ENCODE results near the gene ENGASE. TPM values are rescaled to one million over a fixed set of nuclear protein-coding genes. Genes with fewer than 3 reads are reported as not detected.

The ENGASE gene
- polyA plus RNA-seq, 1 donor from 2014 or later: 6.4 TPM

DNA sequence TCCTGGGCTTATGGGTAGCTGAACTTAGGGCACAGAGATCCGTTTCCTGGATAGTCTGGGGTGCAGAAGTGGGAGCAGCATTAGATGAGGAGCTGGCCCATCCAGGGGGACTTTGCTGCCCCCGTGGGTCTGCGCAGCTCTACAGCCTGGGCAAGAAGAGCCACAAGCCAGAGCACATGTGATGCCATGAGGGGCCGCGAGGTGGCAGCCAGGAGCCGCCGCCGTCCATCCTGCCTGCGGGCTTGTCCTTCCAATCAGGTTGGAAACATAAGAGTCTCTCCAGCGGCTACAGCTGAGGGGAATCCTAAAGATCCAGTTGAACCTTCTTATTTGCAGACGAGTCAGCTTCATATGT, 28.8 kb upstream of the ENGASE start:
- Mint-ChIP-seq H3K27me3 (peaks cover 12% of the 10 kb centered on the region), H3K9me3 (no peaks in the 10 kb centered on the region), H3K27ac (no peak overlapping the region), H3K4me1 (peaks cover 0 to 3% (median 0%) of the 10 kb centered on the region in 3 donors), H3K36me3 (no peaks in the 10 kb centered on the region), H3K4me3 (no peak overlapping the region)

- H3K27ac Mint-ChIP-seq: no peak overlapping the region
Measured at GRCh38 chr17:79046197-79046915, 28.3 kb upstream of the ENGASE start.

DNA sequence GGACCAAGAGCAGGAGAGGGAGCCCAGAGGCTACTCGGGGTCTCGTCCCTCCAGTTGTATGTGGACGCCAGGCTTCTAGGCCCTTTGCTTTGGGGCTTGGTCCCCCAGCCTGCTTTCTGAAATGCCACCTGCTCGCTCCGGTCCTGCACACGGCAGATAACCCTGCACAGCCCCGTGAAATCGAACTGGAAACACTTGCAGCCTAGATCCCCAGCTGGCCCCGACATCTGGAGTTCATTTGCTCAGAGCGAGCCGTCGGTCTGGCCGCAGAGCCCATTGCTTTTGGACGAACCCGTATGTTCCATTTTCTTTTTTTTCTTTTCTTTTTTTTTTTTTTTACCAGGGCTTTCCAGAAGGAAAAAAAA, 27.7 kb upstream of the ENGASE start:
- Mint-ChIP-seq H3K4me3 (no peak overlapping the region), H3K27me3 (peaks cover 16% of the 10 kb centered on the region), H3K9me3 (no peaks in the 10 kb centered on the region), H3K36me3 (no peaks in the 10 kb centered on the region), H3K27ac (no peak overlapping the region), H3K4me1 (peaks cover 0 to 3% (median 0%) of the 10 kb centered on the region in 3 donors)

More at GRCh38 chr17:79046197-79046915, 28.3 kb upstream of the ENGASE start:
- Mint-ChIP-seq H3K4me1 (peaks cover 0 to 3% (median 0%) of the 10 kb centered on the region in 3 donors), H3K36me3 (no peaks in the 10 kb centered on the region), H3K9me3 (no peaks in the 10 kb centered on the region), H3K27me3 (peaks cover 16% of the 10 kb centered on the region), H3K4me3 (no peak overlapping the region)

GRCh38 chr17:79047291-79047920, 27.2 kb upstream of the ENGASE start:
- Mint-ChIP-seq H3K4me3 (no peak overlapping the region), H3K27ac (no peak overlapping the region), H3K36me3 (no peaks in the 10 kb centered on the region), H3K27me3 (peaks cover 16% of the 10 kb centered on the region), H3K4me1 (peaks cover 0 to 2% (median 0%) of the 10 kb centered on the region in 3 donors), H3K9me3 (no peaks in the 10 kb centered on the region)

DNA sequence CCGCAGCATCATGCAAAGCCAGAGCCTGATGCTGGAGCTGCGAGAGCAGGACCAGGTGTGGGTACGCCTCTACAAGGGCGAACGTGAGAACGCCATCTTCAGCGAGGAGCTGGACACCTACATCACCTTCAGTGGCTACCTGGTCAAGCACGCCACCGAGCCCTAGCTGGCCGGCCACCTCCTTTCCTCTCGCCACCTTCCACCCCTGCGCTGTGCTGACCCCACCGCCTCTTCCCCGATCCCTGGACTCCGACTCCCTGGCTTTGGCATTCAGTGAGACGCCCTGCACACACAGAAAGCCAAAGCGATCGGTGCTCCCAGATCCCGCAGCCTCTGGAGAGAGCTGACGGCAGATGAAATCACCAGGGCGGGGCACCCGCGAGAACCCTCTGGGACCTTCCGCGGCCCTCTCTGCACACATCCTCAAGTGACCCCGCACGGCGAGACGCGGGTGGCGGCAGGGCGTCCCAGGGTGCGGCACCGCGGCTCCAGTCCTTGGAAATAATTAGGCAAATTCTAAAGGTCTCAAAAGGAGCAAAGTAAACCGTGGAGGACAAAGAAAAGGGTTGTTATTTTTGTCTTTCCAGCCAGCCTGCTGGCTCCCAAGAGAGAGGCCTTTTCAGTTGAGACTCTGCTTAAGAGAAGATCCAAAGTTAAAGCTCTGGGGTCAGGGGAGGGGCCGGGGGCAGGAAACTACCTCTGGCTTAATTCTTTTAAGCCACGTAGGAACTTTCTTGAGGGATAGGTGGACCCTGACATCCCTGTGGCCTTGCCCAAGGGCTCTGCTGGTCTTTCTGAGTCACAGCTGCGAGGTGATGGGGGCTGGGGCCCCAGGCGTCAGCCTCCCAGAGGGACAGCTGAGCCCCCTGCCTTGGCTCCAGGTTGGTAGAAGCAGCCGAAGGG, 26.4 kb upstream of the ENGASE start:
- H3K27ac Mint-ChIP-seq: no peak overlapping the region

GRCh38 chr17:79048826-79049755, 25.5 kb upstream of the ENGASE start:
- no peak overlapping the region for H3K27ac Mint-ChIP-seq

More for the DNA sequence above, 26.4 kb upstream of the ENGASE start:
- no peaks in the 10 kb centered on the region for H3K36me3 Mint-ChIP-seq
- H3K9me3 Mint-ChIP-seq: peaks cover 0 to 2% (median 1%) of the 10 kb centered on the region in 3 donors
- H3K27me3 Mint-ChIP-seq: peaks cover 17% of the 10 kb centered on the region
- H3K4me3 Mint-ChIP-seq: no peak overlapping the region
- no peaks in the 10 kb centered on the region for H3K4me1 Mint-ChIP-seq

GRCh38 chr17:79049821-79050220, 24.8 kb upstream of the ENGASE start:
- H3K27ac Mint-ChIP-seq: no peak overlapping the region
- H3K4me3 Mint-ChIP-seq: no peak overlapping the region
- H3K36me3 Mint-ChIP-seq: peaks cover 4% of the 10 kb centered on the region
- peaks cover 17% of the 10 kb centered on the region for H3K27me3 Mint-ChIP-seq
- peaks cover 4 to 12% (median 4%) of the 10 kb centered on the region in 3 donors for H3K9me3 Mint-ChIP-seq
- H3K4me1 Mint-ChIP-seq: no peaks in the 10 kb centered on the region

More at GRCh38 chr17:79048826-79049755, 25.5 kb upstream of the ENGASE start:
- Mint-ChIP-seq H3K4me1 (no peaks in the 10 kb centered on the region), H3K4me3 (no peak overlapping the region), H3K27me3 (peaks cover 19% of the 10 kb centered on the region), H3K36me3 (no peaks in the 10 kb centered on the region), H3K9me3 (peaks cover under 1 to 8% (median 4%) of the 10 kb centered on the region in 3 donors)

DNA sequence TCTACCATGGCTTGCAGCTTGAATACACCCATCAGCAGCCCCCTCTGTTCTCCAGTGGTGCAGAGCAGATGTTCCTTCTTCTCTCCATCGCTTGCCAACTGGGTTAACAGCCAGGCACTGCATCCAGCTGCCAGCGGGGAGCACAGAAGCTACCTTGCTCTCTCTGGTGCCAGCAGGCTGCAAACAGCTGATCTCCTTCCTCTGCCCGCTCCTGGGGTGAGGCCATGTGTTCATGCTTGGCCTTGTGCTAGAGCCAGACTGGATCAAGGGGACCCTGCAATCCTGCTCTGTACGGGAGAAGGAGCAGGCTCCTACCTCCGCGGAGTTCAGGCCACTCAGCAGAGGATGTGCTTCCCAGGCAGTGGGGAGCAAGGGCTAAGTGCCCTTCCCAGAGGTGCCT, 24.1 kb upstream of the ENGASE start:
- peaks cover 4% of the 10 kb centered on the region for H3K36me3 Mint-ChIP-seq
- H3K4me3 Mint-ChIP-seq: no peak overlapping the region
- no peak overlapping the region for H3K27ac Mint-ChIP-seq
- H3K9me3 Mint-ChIP-seq: peaks cover 4 to 12% (median 6%) of the 10 kb centered on the region in 3 donors
- no peaks in the 10 kb centered on the region for H3K4me1 Mint-ChIP-seq
- peaks cover 19% of the 10 kb centered on the region for H3K27me3 Mint-ChIP-seq

- H3K36me3 Mint-ChIP-seq: peaks cover 4% of the 10 kb centered on the region
- H3K27ac Mint-ChIP-seq: peak overlapping the region in 1 of 3 donors; percentile 43
- no peak overlapping the region for H3K4me3 Mint-ChIP-seq
- peaks cover 4 to 12% (median 6%) of the 10 kb centered on the region in 3 donors for H3K9me3 Mint-ChIP-seq
- H3K4me1 Mint-ChIP-seq: no peaks in the 10 kb centered on the region
- peaks cover 16% of the 10 kb centered on the region for H3K27me3 Mint-ChIP-seq
Measured at GRCh38 chr17:79051306-79051705, 23.3 kb upstream of the ENGASE start.

DNA sequence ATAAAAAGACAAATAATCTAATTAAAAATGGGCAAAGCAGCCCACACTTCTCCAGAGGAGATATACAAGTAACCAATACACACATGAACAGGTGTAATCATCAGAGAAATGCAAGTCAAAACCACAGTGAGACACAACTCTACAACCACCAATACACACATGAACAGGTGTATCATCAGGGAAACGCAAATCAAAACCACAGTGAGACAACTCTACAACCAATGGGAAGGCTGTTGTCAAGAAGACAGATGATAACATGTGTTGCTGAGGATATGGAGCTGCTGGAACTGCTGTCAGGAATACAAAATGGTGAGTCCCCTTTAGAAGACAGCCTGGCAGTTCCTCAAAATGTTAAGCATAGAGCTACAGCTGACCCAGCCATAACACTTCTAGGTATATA, 22.5 kb upstream of the ENGASE start:
- peaks cover 16% of the 10 kb centered on the region for H3K27me3 Mint-ChIP-seq
- peak overlapping the region in 1 of 3 donors; percentile 59 for H3K27ac Mint-ChIP-seq
- H3K9me3 Mint-ChIP-seq: peaks cover 4 to 12% (median 6%) of the 10 kb centered on the region in 3 donors
- peaks cover 4% of the 10 kb centered on the region for H3K36me3 Mint-ChIP-seq
- H3K4me3 Mint-ChIP-seq: no peak overlapping the region
- no peaks in the 10 kb centered on the region for H3K4me1 Mint-ChIP-seq

DNA sequence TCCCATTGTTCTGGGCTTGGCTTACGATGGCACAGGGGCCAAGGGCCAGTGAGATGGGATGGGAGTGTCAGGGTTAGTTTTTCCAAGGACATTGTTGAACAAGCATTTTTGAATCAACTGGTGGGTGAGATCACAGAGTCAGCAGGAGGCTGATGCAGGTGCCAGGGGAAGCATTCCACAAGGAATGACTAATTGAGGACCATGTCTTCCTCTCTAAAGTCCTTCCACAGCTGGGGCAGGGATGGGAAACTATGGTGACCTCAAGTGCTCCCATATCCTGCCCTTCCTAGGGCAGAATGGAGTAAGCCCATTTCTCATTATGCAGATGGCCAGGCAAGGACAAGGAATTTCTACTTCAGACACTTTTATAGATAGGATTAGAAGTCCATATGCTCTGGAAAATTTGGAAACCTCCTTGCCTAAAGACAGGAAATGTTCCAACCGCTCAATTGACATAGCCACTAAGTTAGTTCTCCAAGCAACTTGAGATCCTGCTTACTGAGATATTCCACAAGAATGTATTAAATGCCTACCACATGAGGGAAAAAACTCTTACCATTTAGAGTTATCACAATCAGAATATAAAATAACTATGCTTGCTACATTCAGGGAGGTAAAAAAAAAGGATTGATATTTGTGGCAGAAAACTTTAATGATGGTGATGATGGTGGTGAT, 21.2 kb upstream of the ENGASE start:
- Mint-ChIP-seq H3K27ac (no peak overlapping the region), H3K4me1 (no peaks in the 10 kb centered on the region), H3K27me3 (peaks cover 24% of the 10 kb centered on the region), H3K4me3 (peak overlapping the region in 1 of 4 donors; percentile 45), H3K9me3 (peaks cover 4 to 12% (median 10%) of the 10 kb centered on the region in 3 donors), H3K36me3 (peaks cover 8% of the 10 kb centered on the region)

DNA sequence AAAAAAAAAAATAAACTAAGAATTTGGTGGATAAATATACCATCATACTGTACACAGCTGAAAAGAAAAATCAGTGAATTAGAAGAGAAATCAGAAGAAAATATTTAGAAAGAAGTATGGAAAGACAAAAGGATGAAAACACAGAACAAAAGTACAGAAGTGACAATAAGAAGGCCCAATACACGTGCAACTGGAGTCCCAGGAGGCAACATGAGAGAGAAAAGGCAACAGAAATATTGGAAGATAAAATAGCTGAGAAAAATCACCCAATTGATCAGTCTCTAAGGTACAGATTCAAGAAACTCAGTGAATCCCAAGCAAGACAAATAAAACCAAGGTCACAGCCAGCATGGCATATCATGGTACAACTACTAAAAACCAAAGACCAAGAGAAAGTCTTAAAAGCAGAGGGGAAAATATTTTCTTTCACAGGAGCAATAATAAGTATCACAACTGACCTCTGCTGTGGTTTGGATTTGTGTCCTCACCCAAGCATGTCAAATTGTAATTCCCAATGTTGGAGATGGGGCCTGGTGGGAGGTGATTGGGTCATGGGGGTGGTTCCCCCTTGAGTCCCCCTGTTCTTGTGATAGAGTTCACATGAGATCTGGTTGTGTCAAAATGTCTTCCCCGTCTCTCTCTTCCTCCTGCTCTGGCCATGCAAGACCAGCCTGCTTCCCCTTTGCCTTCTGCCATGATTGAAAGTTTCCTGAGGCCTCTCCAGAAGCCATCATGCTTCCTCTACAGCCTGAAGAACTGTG, 20.2 kb upstream of the ENGASE start:
- H3K4me1 Mint-ChIP-seq: no peaks in the 10 kb centered on the region
- H3K36me3 Mint-ChIP-seq: peaks cover 8% of the 10 kb centered on the region
- peaks cover 24% of the 10 kb centered on the region for H3K27me3 Mint-ChIP-seq
- H3K27ac Mint-ChIP-seq: peak overlapping the region in 1 of 3 donors; percentile 54
- peaks cover 4 to 12% (median 10%) of the 10 kb centered on the region in 3 donors for H3K9me3 Mint-ChIP-seq
- peak overlapping the region in 1 of 4 donors; percentile 1 for H3K4me3 Mint-ChIP-seq

- Mint-ChIP-seq H3K27ac (no peak overlapping the region), H3K27me3 (peaks cover 23% of the 10 kb centered on the region), H3K9me3 (peaks cover 4 to 12% (median 10%) of the 10 kb centered on the region in 3 donors), H3K4me3 (no peak overlapping the region), H3K4me1 (no peaks in the 10 kb centered on the region), H3K36me3 (peaks cover 8% of the 10 kb centered on the region)
Measured at GRCh38 chr17:79055197-79055596, 19.4 kb upstream of the ENGASE start.

Data from IgD-negative memory B cell (primary cell).